Right lobe of liver (tissue), 6 donors: ENCODE results near the gene CST4. TPM values are rescaled to one million over a fixed set of nuclear protein-coding genes. Genes with fewer than 3 reads are reported as not detected.
A peak's percentile ranks its signal among the peaks of the same experiment; 100 is the strongest.
"Not testable (repeated sequence)": the region's sequence is repeated elsewhere in the genome, so short reads cannot be mapped to it uniquely, and the experiment has no call there.

Experiments
- ATAC-seq, 4 donors: fragments of 200-7000 bp; cut with Tn5 transposase; one replicate each; pipeline ENCODE4 v1.9.1; 2020; ENCODE audit warnings: mild to moderate bottlenecking in 4 of 4, moderate library complexity in 4 of 4
- DNase-seq, 3 donors: peaks; one replicate each; pipeline ENCODE4 v3.0.0-alpha.2; 2020
- H3K27ac ChIP-seq, 3 donors: fragments of 200-600 bp; one replicate each; pipeline ENCODE4 v1.8.0; 2022
- H3K27me3 ChIP-seq, 2 donors: fragments of 200-600 bp; one replicate each; pipeline ENCODE4 v1.8.0; 2022
- H3K36me3 ChIP-seq, 4 donors: fragments of 200-600 bp; sonication (generic) in 1 of 4; one replicate each; pipeline versions ENCODE4 v1.5.1 to v1.8.0; 2017 to 2022; ENCODE audit warnings: control low read depth in 1 of 4
- H3K4me1 ChIP-seq, 4 donors: fragments of 200-600 bp; sonication (generic) in 1 of 4; one replicate each; pipeline versions ENCODE4 v1.5.1 to v1.8.0; 2017 to 2022; ENCODE audit warnings: control low read depth in 1 of 4
- H3K4me3 ChIP-seq, 3 donors: fragments of 200-600 bp; one replicate each; pipeline ENCODE4 v1.8.0; 2022
- H3K9me3 ChIP-seq, 4 donors: fragments of 200-600 bp; sonication (generic) in 1 of 4; one replicate each; pipeline versions ENCODE4 v1.5.1 to v1.8.0; 2017 to 2022; ENCODE audit warnings: control low read depth in 1 of 4
- POLR2A ChIP-seq: fragments of 450-650 bp; IDR thresholded peaks from one replicate; pipeline ENCODE4 v1.6.1; 2017; ENCODE audit warnings: antibody characterized with exemption, mild to moderate bottlenecking
- WGBS: methylation state at CpG from one replicate; pipeline ENCODE4 v1.1.6; 2018; ENCODE audit warnings: low coverage, low lambda C conversion rate; ENCODE audit not compliant: insufficient coverage; ENCODE audit errors: missing lambda C conversion rate; 5-methylcytosine and 5-hydroxymethylcytosine counted together
- intact Hi-C, 2 donors: fragments of 100-400 bp; cut with DNase I; formaldehyde crosslinking; loops; one replicate each; pipeline versions ENCODE4 v1.11.2 to v1.14.1; 2022
- total RNA-seq, 6 experiments: library from RNA; depleted of rRNA in 2 of 6; stranded (reverse); fragments of >200 nt in 2 of 6; fragmentation: NEBNext Ultra II Directional in 3 of 6; extraction: Animal tissue kit (Norgen Biotek cat#: 25700) in 3 of 6; gene quantifications; one replicate each; pipeline versions ENCODE4 v1.1.0 to v1.2.4, GENCODE V29; 2016 to 2023
- TF ChIP-seq, protein P1 (sequence below), 4 donors: fragments of 200-600 bp in 3 of 4; fragments of 450-650 bp in 1 of 4; IDR thresholded peaks; one replicate each; pipeline versions ENCODE4 v1.5.1 to v1.8.0; 2016 to 2022; ENCODE audit warnings: antibody characterized with exemption in 4 of 4, mild to moderate bottlenecking in 2 of 4
- donor health status: DM: no; HTN: yes; CAD: no.
- donor health status: DM: no; HTN: no; CAD: no.
- donor health status: DM: no; HTN: no; CAD: no.
- donor health status: DM: no; HTN: yes; CAD: no.
- donor health status: DM: no; HTN: yes; CAD: no.

CST4 gene
- total RNA-seq, 6 experiments from 2014 or later: not detected

DNA sequence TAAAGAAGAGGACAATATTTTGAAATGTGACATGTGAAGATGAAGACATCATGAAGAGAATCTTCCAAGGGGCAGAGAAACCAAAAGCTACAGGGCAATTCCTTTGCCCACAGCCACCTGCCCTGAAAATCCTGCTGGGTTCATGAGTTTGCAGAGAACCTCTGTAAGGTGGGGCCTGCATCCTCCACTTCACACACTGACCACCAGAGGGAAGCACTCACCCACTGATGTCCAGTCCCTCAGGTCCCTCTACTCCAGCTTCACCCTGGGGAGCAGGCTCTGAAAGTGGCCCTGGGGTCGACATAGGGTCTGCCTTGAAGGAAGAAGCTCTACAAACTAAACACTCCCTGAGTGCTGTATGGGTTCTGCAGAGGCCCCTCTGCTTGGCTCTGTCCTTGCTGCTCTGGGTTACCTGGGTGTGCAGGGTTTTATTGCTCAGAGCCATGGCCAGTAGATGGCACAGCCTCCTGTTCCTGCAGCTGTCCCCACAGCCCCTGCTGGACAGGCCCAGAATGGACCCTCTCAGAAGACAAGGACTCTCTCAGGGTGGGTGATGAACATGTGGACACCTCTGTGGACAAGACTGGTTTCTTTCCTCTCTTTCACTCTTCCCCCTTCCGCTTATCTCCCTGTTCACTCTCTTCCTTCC, 34.9 kb upstream of the CST4 start:
- ATAC-seq (peak; percentile 72 to 86 (median 80)), DNase-seq (peak in 1 of 3 donors; percentile 31)
- intact Hi-C loops, H3K27ac ChIP-seq, H3K9me3 ChIP-seq, H3K36me3 ChIP-seq, H3K4me1 ChIP-seq, H3K4me3 ChIP-seq, H3K27me3 ChIP-seq: not testable (repeated sequence)
- WGBS: 88% methylated on average over 1 of the region's 2 CpGs
- TF ChIP-seq, protein P1, sequence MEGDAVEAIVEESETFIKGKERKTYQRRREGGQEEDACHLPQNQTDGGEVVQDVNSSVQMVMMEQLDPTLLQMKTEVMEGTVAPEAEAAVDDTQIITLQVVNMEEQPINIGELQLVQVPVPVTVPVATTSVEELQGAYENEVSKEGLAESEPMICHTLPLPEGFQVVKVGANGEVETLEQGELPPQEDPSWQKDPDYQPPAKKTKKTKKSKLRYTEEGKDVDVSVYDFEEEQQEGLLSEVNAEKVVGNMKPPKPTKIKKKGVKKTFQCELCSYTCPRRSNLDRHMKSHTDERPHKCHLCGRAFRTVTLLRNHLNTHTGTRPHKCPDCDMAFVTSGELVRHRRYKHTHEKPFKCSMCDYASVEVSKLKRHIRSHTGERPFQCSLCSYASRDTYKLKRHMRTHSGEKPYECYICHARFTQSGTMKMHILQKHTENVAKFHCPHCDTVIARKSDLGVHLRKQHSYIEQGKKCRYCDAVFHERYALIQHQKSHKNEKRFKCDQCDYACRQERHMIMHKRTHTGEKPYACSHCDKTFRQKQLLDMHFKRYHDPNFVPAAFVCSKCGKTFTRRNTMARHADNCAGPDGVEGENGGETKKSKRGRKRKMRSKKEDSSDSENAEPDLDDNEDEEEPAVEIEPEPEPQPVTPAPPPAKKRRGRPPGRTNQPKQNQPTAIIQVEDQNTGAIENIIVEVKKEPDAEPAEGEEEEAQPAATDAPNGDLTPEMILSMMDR (IDR thresholded peaks at IDR 0.05): peak in 3 of 4 donors; percentile 36 to 47 (median 46)

DNA sequence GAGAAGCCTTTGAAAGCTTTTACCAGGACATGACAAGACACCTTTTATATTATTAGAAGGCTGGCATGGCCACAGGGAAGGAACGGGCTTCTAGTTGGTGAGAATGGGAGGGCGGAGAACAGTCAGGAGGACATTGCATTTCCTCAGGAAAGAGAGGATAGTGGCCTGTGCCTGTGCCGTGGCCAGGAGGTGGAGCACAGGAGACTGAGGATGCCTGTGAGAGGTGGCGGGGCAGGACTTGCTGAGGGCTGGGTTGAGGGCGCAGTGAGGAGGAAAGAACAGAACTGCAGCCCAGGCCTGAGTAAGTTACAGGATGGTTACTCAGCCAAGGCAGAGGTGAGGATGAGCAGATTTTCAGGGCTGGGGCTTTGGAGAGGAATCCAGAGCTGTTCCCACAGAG, 34.0 kb upstream of the CST4 start:
- H3K9me3 ChIP-seq, intact Hi-C loops: not testable (repeated sequence)

DNA sequence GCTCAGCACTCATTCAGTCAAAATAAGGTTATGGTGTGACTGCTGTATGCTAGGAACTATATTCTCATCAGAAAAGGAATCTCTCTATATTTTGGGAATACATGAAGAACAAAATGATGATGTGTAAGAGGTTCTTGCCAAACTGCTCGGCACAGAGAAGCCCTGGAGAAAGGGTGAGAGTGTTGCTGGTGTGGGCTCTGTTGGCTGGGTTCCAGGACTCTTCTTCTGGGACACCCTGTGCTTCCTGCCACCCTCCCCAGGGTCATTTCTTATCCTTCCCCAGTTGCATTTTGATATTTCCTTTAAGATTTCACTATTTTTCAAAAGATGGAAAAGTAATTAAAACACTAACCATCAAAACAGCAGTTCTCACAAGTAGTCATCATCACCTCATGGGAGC, 33.1 kb upstream of the CST4 start:
- WGBS: 31% methylated on average over 1 of the region's 1 CpG
- TF ChIP-seq, protein P1 (IDR thresholded peaks at IDR 0.05): no peak
- no peak for TF ChIP-seq POLR2A
- ATAC-seq: no peak
- H3K4me1 ChIP-seq: no peaks in the 10 kb centered on the region
- no peaks in the 10 kb centered on the region for H3K27me3 ChIP-seq
- intact Hi-C loops: no loop called here
- no peak for DNase-seq
- no peaks in the 10 kb centered on the region for H3K9me3 ChIP-seq
- H3K27ac ChIP-seq: no peak overlapping the region
- H3K4me3 ChIP-seq: no peak overlapping the region
- H3K36me3 ChIP-seq: no peaks in the 10 kb centered on the region

More for the DNA sequence above, 34.0 kb upstream of the CST4 start:
- not testable (repeated sequence) for DNase-seq, ATAC-seq, H3K27me3 ChIP-seq, H3K4me1 ChIP-seq, H3K4me3 ChIP-seq, H3K36me3 ChIP-seq, H3K27ac ChIP-seq
- 35% methylated on average over 4 of the region's 5 CpGs for WGBS

DNA sequence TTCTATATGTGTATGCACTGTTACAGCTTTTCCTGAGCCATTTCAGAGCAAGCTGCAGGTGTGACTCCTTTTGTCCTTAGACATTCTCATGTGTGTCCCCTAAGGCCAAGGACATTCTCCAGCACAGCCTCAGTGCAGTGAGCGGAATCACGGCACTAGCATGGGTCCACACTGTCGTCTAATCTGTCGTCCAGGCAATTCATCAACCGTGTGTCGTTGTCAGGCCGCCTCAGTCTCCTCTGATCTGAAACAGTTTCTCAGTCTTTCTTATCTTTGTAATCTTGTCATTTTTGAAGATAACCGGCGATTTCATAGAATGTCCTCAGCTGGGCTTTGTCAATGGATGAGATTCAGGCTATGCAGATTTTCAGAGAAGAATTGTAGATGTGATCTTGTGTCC, 30.5 kb upstream of the CST4 start:
- H3K4me3 ChIP-seq, H3K4me1 ChIP-seq, H3K27me3 ChIP-seq, ATAC-seq, DNase-seq, H3K27ac ChIP-seq, H3K36me3 ChIP-seq, H3K9me3 ChIP-seq, intact Hi-C loops: not testable (repeated sequence)
- WGBS: 50% methylated on average over 9 of the region's 9 CpGs

DNA sequence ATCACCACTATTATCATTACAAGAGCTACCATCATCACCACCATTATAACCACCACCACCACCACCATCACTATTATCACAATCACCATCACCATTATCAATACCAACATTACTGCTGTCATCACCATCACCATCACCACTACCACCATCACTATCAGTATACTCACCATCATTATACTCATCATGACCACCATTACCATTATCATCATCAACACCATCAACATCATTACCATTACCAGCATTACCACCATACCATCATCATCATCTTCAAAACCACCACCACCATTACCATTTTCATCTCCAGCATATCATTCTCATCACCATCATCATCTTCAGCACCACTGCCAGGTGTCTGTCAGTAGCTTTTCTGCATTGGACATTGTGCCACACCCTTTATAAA, 22.9 kb upstream of the CST4 start:
- H3K4me3 ChIP-seq, H3K27me3 ChIP-seq, H3K36me3 ChIP-seq, H3K27ac ChIP-seq, intact Hi-C loops, DNase-seq, H3K9me3 ChIP-seq, ATAC-seq, H3K4me1 ChIP-seq: not testable (repeated sequence)

DNA sequence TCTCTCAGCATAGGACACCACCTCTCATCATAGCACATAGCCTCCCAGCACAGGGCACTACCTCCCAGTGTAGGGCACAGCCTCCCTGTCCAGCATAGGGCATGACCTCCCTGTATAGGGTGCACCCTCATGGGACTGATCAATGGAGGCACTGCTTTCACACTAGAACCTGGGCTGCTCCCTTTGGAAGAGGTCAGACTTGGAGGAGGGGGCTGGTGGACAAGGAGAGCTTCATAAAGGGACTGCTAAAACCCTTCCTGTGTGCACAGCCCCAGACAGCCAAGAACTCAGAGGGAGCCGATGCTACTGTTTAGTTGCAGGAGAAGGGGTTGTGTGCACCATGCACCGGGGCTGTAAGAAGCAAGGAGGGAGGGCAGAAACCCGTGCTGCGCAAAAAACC, 21.9 kb upstream of the CST4 start:
- H3K36me3 ChIP-seq: no peaks in the 10 kb centered on the region
- H3K4me3 ChIP-seq: no peak overlapping the region
- WGBS: 67% methylated on average over 1 of the region's 4 CpGs
- no peaks in the 10 kb centered on the region for H3K9me3 ChIP-seq
- peak in 1 of 4 donors; percentile 41 for ATAC-seq
- no peak for DNase-seq
- H3K27me3 ChIP-seq: no peaks in the 10 kb centered on the region
- H3K4me1 ChIP-seq: no peaks in the 10 kb centered on the region
- H3K27ac ChIP-seq: no peak overlapping the region
- intact Hi-C loops: no loop called here
- TF ChIP-seq, protein P1 (IDR thresholded peaks at IDR 0.05): no peak
- TF ChIP-seq POLR2A: no peak
